AG04449 (cell line): ENCODE measurements around the gene RANBP10.

ENCODE experiments used
- CTCF ChIA-PET: fragments of 350-600 bp; formaldehyde crosslinking; extraction: SDS; loops from one replicate; lab custom pipeline; 2021; ENCODE audit warnings: antibody characterized with exemption; lab: Yijun Ruan, JAX
- POLR2A ChIA-PET: fragments of 400-600, 350-600 bp; formaldehyde crosslinking; extraction: SDS; loops from one replicate; lab custom pipeline; 2020; ENCODE audit warnings: antibody characterized with exemption, inconsistent platforms; lab: Yijun Ruan, JAX
- DNase-seq: peaks from one replicate; pipeline ENCODE4 v3.0.0-alpha.2; 2010; ENCODE audit warnings: low read depth, low spot score
- H3K4me3 ChIP-seq: 2 replicates; pipeline ENCODE4 v1.5.1; 2011; ENCODE audit warnings: low read depth, mild to moderate bottlenecking, control low read depth, low read length
- TF ChIP-seq, protein P1 (sequence below): IDR thresholded peaks from one replicate; pipeline ENCODE4 v1.5.1; 2011; ENCODE audit warnings: mild to moderate bottlenecking, moderate library complexity, low read length, control low read depth, inconsistent platforms; ENCODE audit not compliant: insufficient read depth; ENCODE audit errors: missing control alignments

Gene RANBP10

DNA sequence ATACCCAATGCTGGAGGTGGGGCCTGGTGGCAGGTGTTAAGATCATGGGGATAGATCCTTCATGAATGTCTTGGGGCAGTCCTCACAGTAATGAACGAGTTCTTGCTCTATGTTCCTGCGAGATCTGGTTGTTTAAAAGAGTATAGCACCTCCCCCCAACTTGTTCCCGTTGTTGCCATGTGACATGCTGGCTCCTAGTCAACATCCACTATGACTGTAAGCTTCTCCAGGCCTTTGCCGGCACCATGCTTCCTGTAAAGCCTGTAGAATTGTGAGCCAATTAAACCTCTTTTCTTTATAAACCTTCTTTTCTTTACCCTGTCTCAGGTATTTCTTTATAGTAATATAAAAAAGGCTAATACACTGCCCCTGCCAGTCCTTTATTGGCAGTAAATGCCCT is 33.3 kb downstream of the RANBP10 start:
- CTCF ChIA-PET: no interaction called here
- POLR2A ChIA-PET: no interaction called here
- no peak overlapping the region for H3K4me3 ChIP-seq
- TF ChIP-seq, protein P1, sequence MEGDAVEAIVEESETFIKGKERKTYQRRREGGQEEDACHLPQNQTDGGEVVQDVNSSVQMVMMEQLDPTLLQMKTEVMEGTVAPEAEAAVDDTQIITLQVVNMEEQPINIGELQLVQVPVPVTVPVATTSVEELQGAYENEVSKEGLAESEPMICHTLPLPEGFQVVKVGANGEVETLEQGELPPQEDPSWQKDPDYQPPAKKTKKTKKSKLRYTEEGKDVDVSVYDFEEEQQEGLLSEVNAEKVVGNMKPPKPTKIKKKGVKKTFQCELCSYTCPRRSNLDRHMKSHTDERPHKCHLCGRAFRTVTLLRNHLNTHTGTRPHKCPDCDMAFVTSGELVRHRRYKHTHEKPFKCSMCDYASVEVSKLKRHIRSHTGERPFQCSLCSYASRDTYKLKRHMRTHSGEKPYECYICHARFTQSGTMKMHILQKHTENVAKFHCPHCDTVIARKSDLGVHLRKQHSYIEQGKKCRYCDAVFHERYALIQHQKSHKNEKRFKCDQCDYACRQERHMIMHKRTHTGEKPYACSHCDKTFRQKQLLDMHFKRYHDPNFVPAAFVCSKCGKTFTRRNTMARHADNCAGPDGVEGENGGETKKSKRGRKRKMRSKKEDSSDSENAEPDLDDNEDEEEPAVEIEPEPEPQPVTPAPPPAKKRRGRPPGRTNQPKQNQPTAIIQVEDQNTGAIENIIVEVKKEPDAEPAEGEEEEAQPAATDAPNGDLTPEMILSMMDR: no peak
- DNase-seq: no peak

DNA sequence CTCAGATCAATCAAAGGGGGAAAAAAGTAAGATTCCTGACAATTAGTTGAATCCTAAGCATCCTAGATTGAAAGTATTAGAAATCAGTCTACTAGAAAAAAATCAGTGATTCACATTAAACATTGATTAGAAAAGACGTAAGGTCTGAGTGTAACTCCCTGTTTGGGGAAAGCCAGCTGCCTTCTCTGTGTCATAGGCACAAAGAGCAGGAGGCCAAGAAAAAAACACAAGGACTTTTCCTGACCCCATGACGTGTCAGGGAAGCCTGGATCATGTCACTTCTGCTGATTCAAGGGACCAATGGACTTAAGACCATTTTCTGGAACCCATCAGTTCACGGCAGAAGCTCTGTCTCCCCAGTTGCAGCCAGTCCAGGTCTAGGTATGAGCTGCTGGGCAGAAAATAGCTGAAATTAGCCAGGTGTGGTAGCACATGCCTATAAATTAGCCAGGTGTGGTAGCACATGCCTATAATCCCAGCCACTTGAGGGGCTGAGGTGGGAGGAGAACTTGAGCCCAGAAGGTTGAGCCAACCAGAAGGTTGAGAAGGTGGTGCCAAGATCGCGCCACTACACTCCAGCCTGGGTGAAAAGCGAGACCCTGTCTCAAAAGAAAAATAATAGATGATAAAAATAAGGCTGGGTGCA is 35.9 kb downstream of the RANBP10 start:
- POLR2A ChIA-PET: no interaction called here
- H3K4me3 ChIP-seq: no peak overlapping the region
- no peak for DNase-seq
- CTCF ChIA-PET: interaction anchor here (0.7 to 1.5 kb wide), 2 partner anchors 45 to 253 kb away, joined by 3 read pairs; no protein-coding TSS in a partner anchor
- TF ChIP-seq, protein P1: no peak

DNA sequence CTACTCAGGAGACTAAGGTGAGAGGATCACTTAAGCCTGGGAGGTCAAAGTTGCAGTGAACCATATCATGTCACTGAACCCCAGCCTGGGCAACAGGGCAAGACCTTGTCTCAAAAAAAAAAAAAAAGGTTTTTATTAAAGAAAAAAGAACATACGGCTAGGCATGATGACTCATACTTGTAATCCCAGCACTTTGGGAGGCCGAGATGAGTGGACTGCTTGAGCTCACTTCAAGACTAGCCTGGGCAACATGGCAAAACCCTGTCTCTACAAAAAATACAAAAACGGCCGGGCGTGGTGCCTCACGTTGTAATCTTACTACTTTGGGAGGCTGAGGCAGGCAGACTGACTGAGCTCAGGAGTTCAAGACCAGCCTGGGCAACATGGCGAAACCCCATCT is 38.4 kb downstream of the RANBP10 start:
- TF ChIP-seq, protein P1: no peak
- POLR2A ChIA-PET: interaction anchor here (0.7 kb wide), 1 partner anchor 41 kb away, joined by 3 read pairs; no protein-coding TSS in a partner anchor
- H3K4me3 ChIP-seq: no peak overlapping the region
- CTCF ChIA-PET: interaction anchor here (0.6 to 1.0 kb wide), 3 partner anchors 16 to 51 kb away, joined by 3 to 5 read pairs (median 3); no protein-coding TSS in a partner anchor
- DNase-seq: peak; percentile 28

DNA sequence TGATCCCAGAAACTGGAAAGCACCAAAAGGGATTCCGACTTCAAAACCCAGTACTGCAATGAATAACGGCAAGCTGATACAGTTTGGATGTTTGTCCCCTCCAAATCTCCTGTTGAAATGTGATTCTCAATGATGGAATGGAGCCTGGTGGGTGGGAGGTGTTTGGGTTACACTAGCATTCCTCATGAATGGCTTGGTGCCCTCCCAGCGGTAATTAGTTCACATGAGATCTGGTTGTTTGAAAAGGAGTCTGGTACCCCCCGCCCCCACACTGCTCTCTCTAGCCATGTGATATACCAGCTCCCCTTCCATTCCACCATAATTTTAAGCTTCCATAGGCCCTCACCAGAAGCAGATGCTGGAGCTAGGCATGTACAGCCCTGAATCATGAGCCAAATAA is 40.1 kb downstream of the RANBP10 start:
- H3K4me3 ChIP-seq: no peak overlapping the region
- ChIA-PET POLR2A (no interaction called here), CTCF (interaction anchor here (3.0 kb wide), 1 partner anchor 50 kb away, joined by 10 read pairs; no protein-coding TSS in a partner anchor)
- DNase-seq: no peak
- TF ChIP-seq, protein P1: no peak

DNA sequence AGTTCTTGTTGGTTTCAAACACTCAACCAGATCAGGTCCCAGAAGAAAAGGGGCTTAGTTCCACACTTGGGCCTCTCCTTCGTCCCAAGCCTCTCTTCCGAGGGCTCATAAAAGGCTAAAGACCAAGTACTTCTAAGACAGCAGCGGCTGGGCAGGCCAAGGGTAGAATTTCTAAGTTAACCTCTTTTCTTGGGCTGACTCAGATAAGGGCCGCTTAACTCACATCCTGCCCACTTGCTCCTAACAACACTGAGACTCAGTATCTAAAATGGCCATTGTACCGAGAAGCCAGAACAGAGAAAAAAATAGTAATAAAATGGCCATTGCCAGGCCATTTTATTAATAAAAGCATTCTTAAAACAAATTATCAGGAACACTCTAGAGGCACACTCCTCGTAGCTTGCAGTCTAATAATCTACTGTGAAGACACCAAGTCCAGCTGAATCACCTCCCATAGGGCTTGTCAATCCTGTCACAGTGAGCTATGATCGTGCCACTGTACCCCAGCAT is 42.1 kb downstream of the RANBP10 start:
- TF ChIP-seq, protein P1: no peak
- DNase-seq: no peak
- CTCF ChIA-PET: interaction anchor here (3.0 kb wide), 1 partner anchor 52 kb away, joined by 10 read pairs; no protein-coding TSS in a partner anchor

DNA sequence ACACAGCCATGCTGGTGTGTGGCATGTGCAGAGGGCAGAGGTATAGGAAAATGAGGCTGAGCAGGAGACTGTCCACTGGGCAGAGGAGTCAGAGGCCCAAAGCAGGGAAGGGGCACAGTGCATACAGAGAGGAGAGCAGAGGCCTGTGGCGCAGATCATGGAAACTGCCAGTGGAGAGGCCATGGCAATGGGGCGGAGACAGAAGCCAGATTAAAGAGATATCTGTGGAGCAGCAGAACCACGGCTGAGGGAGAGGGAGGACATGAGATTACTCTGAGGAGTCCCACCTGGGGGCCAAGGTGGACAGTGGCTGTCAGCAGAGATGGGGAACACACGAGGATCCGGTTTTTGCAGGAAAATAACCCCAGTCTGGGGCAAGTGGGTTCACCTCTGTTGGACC is 43.3 kb downstream of the RANBP10 start:
- no peak for DNase-seq
- TF ChIP-seq, protein P1: no peak
- no peak overlapping the region for H3K4me3 ChIP-seq
- POLR2A ChIA-PET: no interaction called here
- CTCF ChIA-PET: no interaction called here

More for the DNA sequence above, 42.1 kb downstream of the RANBP10 start:
- POLR2A ChIA-PET: no interaction called here
- H3K4me3 ChIP-seq: no peak overlapping the region
